Endothelial cell of umbilical vein (primary cell): ENCODE results near the gene RHEX. TPM values are rescaled to one million over a fixed set of nuclear protein-coding genes. Genes with fewer than 3 reads are reported as not detected.

Experiments used
- BruUV-seq: library from RNA; stranded (reverse); fragments of 400-500 nt; replicated peaks from 2 replicates; lab custom pipeline; 2021; lab: Mats Ljungman, UMichigan
- CTCF ChIA-PET: fragments of 300-600, 350-600 bp; sonication (Branson Sonifier 250); formaldehyde crosslinking; loops from one replicate; lab custom pipeline; 2021; ENCODE audit warnings: antibody characterized with exemption, inconsistent platforms; lab: Charles Lee
- POLR2A ChIA-PET: fragments of 300-600, 350-600 bp; sonication (Branson Sonifier 250); formaldehyde crosslinking; loops from one replicate; lab custom pipeline; 2021; ENCODE audit warnings: antibody characterized with exemption, inconsistent platforms; lab: Charles Lee
- DNase-seq: peaks from one replicate; pipeline ENCODE4 v3.0.0-alpha.2; 2011; ENCODE audit warnings: low read depth, low spot score
- FAIRE-seq: peaks from 2 replicates; lab custom pipeline; 2011; peaks lifted over from hg19 to GRCh38; lab: Jason Lieb, UNC
- H2AFZ ChIP-seq: 2 replicates; pipeline ENCODE4 v1.6.0; 2012; ENCODE audit warnings: low read depth, low read length, control low read depth, inconsistent platforms
- H3K27ac ChIP-seq: 2 replicates; pipeline ENCODE4 v1.5.1; 2011; ENCODE audit warnings: low read depth, mild to moderate bottlenecking, control low read depth, low read length, moderate library complexity; ENCODE audit not compliant: insufficient read depth
- H3K27me3 ChIP-seq, 2 experiments: 2 replicates each; pipeline versions ENCODE4 v1.6.0 to v1.6.1; 2011; ENCODE audit warnings: low read length in 2 of 2, mixed read lengths in 1 of 2; ENCODE audit not compliant: control insufficient read depth in 2 of 2, insufficient read depth in 2 of 2
- H3K36me3 ChIP-seq, 2 experiments: 2 replicates in 1 of 2; 3 replicates in 1 of 2; pipeline ENCODE4 v1.5.1; 2011; ENCODE audit warnings: low read length in 2 of 2, mild to moderate bottlenecking in 1 of 2, moderate library complexity in 1 of 2; ENCODE audit not compliant: control insufficient read depth in 2 of 2, insufficient read depth in 2 of 2; ENCODE audit errors: extremely low read depth in 1 of 2
- H3K4me1 ChIP-seq: 3 replicates; pipeline ENCODE4 v1.5.1; 2011; ENCODE audit warnings: mild to moderate bottlenecking, low read length; ENCODE audit not compliant: control insufficient read depth, insufficient read depth; ENCODE audit errors: extremely low read depth
- H3K4me2 ChIP-seq: 2 replicates; pipeline ENCODE4 v1.6.1; 2011; ENCODE audit warnings: low read length, control low read depth, mixed read lengths; ENCODE audit not compliant: insufficient read depth
- H3K4me3 ChIP-seq, 3 experiments: fragments of 200-600 bp in 1 of 3; sonication (generic), shearing (Covaris generic) in 1 of 3; replicated peaks in 1 of 3; 2 replicates each; pipeline ENCODE4 v1.5.1; 2011 to 2016; ENCODE audit warnings: control low read depth in 3 of 3, low read length in 3 of 3, mild to moderate bottlenecking in 2 of 3, inconsistent platforms in 1 of 3, low read depth in 1 of 3, moderate library complexity in 1 of 3; ENCODE audit not compliant: insufficient read depth in 1 of 3
- H3K79me2 ChIP-seq: 2 replicates; pipeline ENCODE4 v1.6.0; 2012; ENCODE audit warnings: low read length, inconsistent platforms; ENCODE audit not compliant: control insufficient read depth, insufficient read depth
- H3K9ac ChIP-seq: replicated peaks from 2 replicates; pipeline ENCODE3; 2011; ENCODE audit warnings: low read length, control low read depth; ENCODE audit not compliant: insufficient read depth; ENCODE audit errors: extremely low read depth
- H3K9me1 ChIP-seq: replicated peaks from 3 replicates; pipeline ENCODE4 v1.6.0; 2011; ENCODE audit warnings: mild to moderate bottlenecking, low read length; ENCODE audit not compliant: control insufficient read depth, insufficient read depth; ENCODE audit errors: extremely low read depth
- H3K9me3 ChIP-seq: replicated peaks from 2 replicates; pipeline ENCODE4 v1.5.1; 2012; ENCODE audit warnings: low read length, inconsistent platforms; ENCODE audit not compliant: control insufficient read depth, insufficient read depth
- H4K20me1 ChIP-seq: replicated peaks from 2 replicates; pipeline ENCODE3; 2011; ENCODE audit warnings: mild to moderate bottlenecking, low read length; ENCODE audit not compliant: control insufficient read depth, insufficient read depth; ENCODE audit errors: extremely low read depth
- CTCF ChIP-seq, 2 donors: IDR thresholded peaks; 1 replicate in 1 of 2; 2 replicates in 1 of 2; pipeline ENCODE4 v1.5.1; 2011; ENCODE audit warnings: low read length in 2 of 2, mild to moderate bottlenecking in 2 of 2, moderate library complexity in 2 of 2, control low read depth in 1 of 2, inconsistent platforms in 1 of 2, low read depth in 1 of 2; ENCODE audit not compliant: insufficient read depth in 1 of 2; ENCODE audit errors: extremely low read depth in 1 of 2
- EZH2 ChIP-seq: IDR thresholded peaks from 2 replicates; pipeline ENCODE4 v1.6.1; 2012; ENCODE audit warnings: borderline replicate concordance, low read depth, mild to moderate bottlenecking, moderate library complexity, low read length, inconsistent platforms; ENCODE audit not compliant: severe bottlenecking
- FOS ChIP-seq: IDR thresholded peaks from 2 replicates; pipeline ENCODE4 v1.6.1; 2011; ENCODE audit warnings: mild to moderate bottlenecking, low read length, moderate library complexity, borderline replicate concordance; ENCODE audit not compliant: insufficient read depth
- JUN ChIP-seq: IDR thresholded peaks from 2 replicates; pipeline ENCODE4 v1.6.1; 2011; ENCODE audit warnings: borderline replicate concordance, low read depth; ENCODE audit not compliant: insufficient read length, insufficient read depth
- MAX ChIP-seq: IDR thresholded peaks from 2 replicates; pipeline ENCODE4 v1.6.1; 2011; ENCODE audit not compliant: insufficient read depth, insufficient read length
- MYC ChIP-seq: IDR thresholded peaks from one replicate; pipeline ENCODE4 v1.6.1; 2011; ENCODE audit warnings: mild to moderate bottlenecking, low read depth, low read length
- POLR2AphosphoS5 ChIP-seq: IDR thresholded peaks from 2 replicates; pipeline ENCODE4 v1.6.1; 2012; ENCODE audit warnings: low read depth, mild to moderate bottlenecking, control low read depth, low read length, moderate library complexity; ENCODE audit not compliant: insufficient read depth
- dilution Hi-C: fragments of 300-500 bp; cut with MboI; formaldehyde crosslinking; loops from one replicate; pipeline ENCODE4 v1.15.0; 2019; ENCODE audit warnings: low sequenced_read_pairs; ENCODE audit not compliant: extremely low pct_ligation_motif_present
- intact Hi-C: fragments of 100-400 bp; cut with micrococcal nuclease; formaldehyde crosslinking; loops from one replicate; pipeline ENCODE4 v1.10.0; 2022
- polyA plus RNA-seq, 4 experiments: library from polyadenylated mRNA; depleted of rRNA in 3 of 4; stranded (reverse) in 3 of 4; unstranded in 1 of 4; fragments of >200 nt; gene quantifications; 2 replicates each; pipeline versions ENCODE4 v1.2.1 to v1.2.3, GENCODE V29; 2011 to 2012; ENCODE audit warnings: missing spikeins in 1 of 4
- total RNA-seq: library from RNA; stranded (reverse); gene quantifications from 2 replicates; pipeline ENCODE4 v1.2.3, GENCODE V29; 2021

The RHEX gene
- total and polyA plus RNA-seq, 2 donors (not counting 3 experiments of a cell fraction or from before 2014, with no cell fraction given): not detected

- BruUV-seq: no TSS peak
- H2AFZ ChIP-seq: no peak overlapping the region
- no peak overlapping the region for H3K4me2 ChIP-seq
- FAIRE-seq (no peak), DNase-seq (no peak)
- TF ChIP-seq CTCF (IDR thresholded peaks at IDR 0.05; ENCODE audit: extremely low read depth in 1 of 2, insufficient read depth in 1 of 2, low read depth in 1 of 2, low read length in 2 of 2) (no peak), FOS (no peak), MYC (no peak), MAX (no peak), JUN (no peak), EZH2 (no peak), POLR2AphosphoS5 (no peak)
- H3K9me3 ChIP-seq: no peaks in the 10 kb centered on the region
- no peak overlapping the region for H3K4me3 ChIP-seq
- H3K27me3 ChIP-seq: peaks cover 33 to 41% of the 10 kb centered on the region in 2 experiments
- H3K9ac ChIP-seq: no peak overlapping the region
- no peaks in the 10 kb centered on the region for H3K36me3 ChIP-seq
- ChIA-PET CTCF (no interaction called here), POLR2A (interaction anchor here (0.6 kb wide), 1 partner anchor 672 kb away, joined by 4 read pairs; no protein-coding TSS in a partner anchor)
- H3K79me2 ChIP-seq: no peaks in the 10 kb centered on the region
- H4K20me1 ChIP-seq: no peaks in the 10 kb centered on the region
- intact Hi-C loops (no loop called here), dilution Hi-C loops (no loop called here)
- no peak overlapping the region for H3K27ac ChIP-seq
- no peaks in the 10 kb centered on the region for H3K4me1 ChIP-seq
- H3K9me1 ChIP-seq: no peaks in the 10 kb centered on the region
Measured at GRCh38 chr1:206143537-206144172, 90.7 kb downstream of the RHEX start.
